SK-N-SH (cell line): ENCODE measurements around the gene PNKP.

Source experiments
- CHD2 ChIP-seq: fragments of 150-350 bp; IDR thresholded peaks from 2 replicates; pipeline ENCODE4 v1.6.1; 2018; ENCODE audit warnings: low read length; ENCODE audit not compliant: partially characterized antibody
- CTCF ChIP-seq: fragments of 200-600 bp; sonication (generic); IDR thresholded peaks from 2 replicates; pipeline ENCODE4 v1.6.1; 2017; ENCODE audit warnings: antibody characterized with exemption, mild to moderate bottlenecking, moderate library complexity
- EP300 ChIP-seq, 2 experiments: IDR thresholded peaks; 2 replicates each; pipeline versions ENCODE4 v1.4.0 to v1.6.1; 2012; ENCODE audit warnings: borderline replicate concordance in 1 of 2, low read depth in 1 of 2, low read length in 1 of 2
- FOXM1 ChIP-seq: IDR thresholded peaks from 2 replicates; pipeline ENCODE4 v1.4.0; 2012; ENCODE audit warnings: low read depth, mild to moderate bottlenecking
- GABPA ChIP-seq: IDR thresholded peaks from 2 replicates; pipeline ENCODE4 v1.4.0; 2012; ENCODE audit warnings: low read depth, mild to moderate bottlenecking
- IRF3 ChIP-seq: fragments of 150-350 bp; IDR thresholded peaks from 2 replicates; pipeline ENCODE4 v1.6.1; 2016; ENCODE audit warnings: mild to moderate bottlenecking, low read depth, low read length
- MAX ChIP-seq: IDR thresholded peaks from 2 replicates; pipeline ENCODE4 v1.4.0; 2012; ENCODE audit warnings: low read depth
- MXI1 ChIP-seq: IDR thresholded peaks from 2 replicates; pipeline ENCODE4 v1.6.1; 2012; ENCODE audit warnings: mild to moderate bottlenecking, low read depth, low read length, improper control_type of control experiment
- POLR2AphosphoS5 ChIP-seq: IDR thresholded peaks from 2 replicates; pipeline ENCODE4 v1.6.1; 2012; ENCODE audit warnings: low read depth, low read length
- RAD21 ChIP-seq: IDR thresholded peaks from 2 replicates; pipeline ENCODE4 v1.6.1; 2012; ENCODE audit warnings: mild to moderate bottlenecking, low read length
- SIN3A ChIP-seq: IDR thresholded peaks from 2 replicates; pipeline ENCODE4 v1.6.1; 2012; ENCODE audit warnings: low read depth, mild to moderate bottlenecking, low read length, moderate library complexity, borderline replicate concordance
- TAF1 ChIP-seq: IDR thresholded peaks from 2 replicates; pipeline ENCODE4 v1.6.1; 2012; ENCODE audit warnings: low read depth, mild to moderate bottlenecking, low read length, moderate library complexity, borderline replicate concordance
- USF1 ChIP-seq: IDR thresholded peaks from 2 replicates; pipeline ENCODE4 v1.4.0; 2012; ENCODE audit warnings: low read depth, borderline replicate concordance
- YY1 ChIP-seq: IDR thresholded peaks from 2 replicates; pipeline ENCODE4 v1.4.0; 2012; ENCODE audit warnings: low read depth, mild to moderate bottlenecking

GRCh38 chr19:49880162-49880869 is 12.9 kb upstream of the PNKP start:
- TF ChIP-seq SIN3A, result no peak
- TF ChIP-seq CTCF, result no peak
- no peak for TF ChIP-seq YY1
- no peak for TF ChIP-seq FOXM1
- no peak for TF ChIP-seq POLR2AphosphoS5
- TF ChIP-seq MAX, result no peak
- no peak for TF ChIP-seq GABPA
- TF ChIP-seq EP300 (IDR thresholded peaks at IDR 0.05; ENCODE audit: borderline replicate concordance in 1 of 2, low read depth in 1 of 2, low read length in 1 of 2), result no peak
- no peak for TF ChIP-seq RAD21
- TF ChIP-seq USF1, result no peak
- no peak for TF ChIP-seq TAF1
- no peak for TF ChIP-seq IRF3
- TF ChIP-seq CHD2, result no peak
- TF ChIP-seq MXI1, result no peak
